ENCODE data around the gene CEP72. TPM values are rescaled to one million over a fixed set of nuclear protein-coding genes. Genes with fewer than 3 reads are reported as not detected.

The CEP72 gene
- total RNA-seq, 1 donor = 3.3 TPM

- Histone ChIP-seq H3K4me2 (ENCODE audit: insufficient read depth, low read length) (no peak overlapping the region), H3K4me3 (ENCODE audit: insufficient read depth, low read length) (no peak overlapping the region), H3K4me1 (ENCODE audit: insufficient read depth, low read length) (peaks cover 9% of the 10 kb centered on the region), H3K79me2 (ENCODE audit: insufficient read depth, low read length) (no peaks in the 10 kb centered on the region), H3K9me3 (ENCODE audit: low read depth, low read length) (no peaks in the 10 kb centered on the region), H3K27me3 (ENCODE audit: insufficient read depth, low read length) (no peaks in the 10 kb centered on the region), H2AFZ (ENCODE audit: low read length) (no peak overlapping the region), H3K36me3 (ENCODE audit: insufficient read depth, low read length) (peaks cover 4% of the 10 kb centered on the region), H3K27ac (ENCODE audit: low read depth, low read length) (no peak overlapping the region), H4K20me1 (ENCODE audit: insufficient read depth, low read length) (no peaks in the 10 kb centered on the region)
- DNase-seq (ENCODE audit: insufficient read length, low spot score, missing footprints) = no peak
- TF ChIP-seq CTCF (IDR thresholded peaks at IDR 0.05; ENCODE audit: extremely low read depth, low read depth, low read length) = no peak
Observed at GRCh38 chr5:652773-653350, 40.7 kb downstream of the CEP72 start.

GRCh38 chr5:654071-654778, 42.1 kb downstream of the CEP72 start:
- no peak for DNase-seq (ENCODE audit: insufficient read length, low spot score, missing footprints)

GRCh38 chr5:655406-655805, 43.3 kb downstream of the CEP72 start:
- no peaks in the 10 kb centered on the region for H3K79me2 ChIP-seq (ENCODE audit: insufficient read depth, low read length)
- H3K4me3 ChIP-seq (ENCODE audit: insufficient read depth, low read length) = no peak overlapping the region
- H3K27me3 ChIP-seq (ENCODE audit: insufficient read depth, low read length) = no peaks in the 10 kb centered on the region
- H3K4me1 ChIP-seq (ENCODE audit: insufficient read depth, low read length) = peaks cover 14% of the 10 kb centered on the region
- H3K27ac ChIP-seq (ENCODE audit: low read depth, low read length) = no peak overlapping the region
- H3K4me2 ChIP-seq (ENCODE audit: insufficient read depth, low read length) = no peak overlapping the region
- no peaks in the 10 kb centered on the region for H3K9me3 ChIP-seq (ENCODE audit: low read depth, low read length)
- no peak for TF ChIP-seq CTCF (IDR thresholded peaks at IDR 0.05; ENCODE audit: extremely low read depth, low read depth, low read length)
- no peaks in the 10 kb centered on the region for H4K20me1 ChIP-seq (ENCODE audit: insufficient read depth, low read length)
- DNase-seq (ENCODE audit: insufficient read length, low spot score, missing footprints) = no peak
- H3K36me3 ChIP-seq (ENCODE audit: insufficient read depth, low read length) = peaks cover 4% of the 10 kb centered on the region
- no peak overlapping the region for H2AFZ ChIP-seq (ENCODE audit: low read length)

More at GRCh38 chr5:654071-654778, 42.1 kb downstream of the CEP72 start:
- H3K4me1 ChIP-seq (ENCODE audit: insufficient read depth, low read length) = peaks cover 14% of the 10 kb centered on the region
- no peak overlapping the region for H3K4me3 ChIP-seq (ENCODE audit: insufficient read depth, low read length)
- no peaks in the 10 kb centered on the region for H4K20me1 ChIP-seq (ENCODE audit: insufficient read depth, low read length)
- no peaks in the 10 kb centered on the region for H3K79me2 ChIP-seq (ENCODE audit: insufficient read depth, low read length)
- no peaks in the 10 kb centered on the region for H3K9me3 ChIP-seq (ENCODE audit: low read depth, low read length)
- H3K27ac ChIP-seq (ENCODE audit: low read depth, low read length) = no peak overlapping the region
- no peak overlapping the region for H3K4me2 ChIP-seq (ENCODE audit: insufficient read depth, low read length)
- H3K36me3 ChIP-seq (ENCODE audit: insufficient read depth, low read length) = peaks cover 4% of the 10 kb centered on the region
- no peak for TF ChIP-seq CTCF (IDR thresholded peaks at IDR 0.05; ENCODE audit: extremely low read depth, low read depth, low read length)
- H2AFZ ChIP-seq (ENCODE audit: low read length) = no peak overlapping the region
- H3K27me3 ChIP-seq (ENCODE audit: insufficient read depth, low read length) = no peaks in the 10 kb centered on the region

DNA sequence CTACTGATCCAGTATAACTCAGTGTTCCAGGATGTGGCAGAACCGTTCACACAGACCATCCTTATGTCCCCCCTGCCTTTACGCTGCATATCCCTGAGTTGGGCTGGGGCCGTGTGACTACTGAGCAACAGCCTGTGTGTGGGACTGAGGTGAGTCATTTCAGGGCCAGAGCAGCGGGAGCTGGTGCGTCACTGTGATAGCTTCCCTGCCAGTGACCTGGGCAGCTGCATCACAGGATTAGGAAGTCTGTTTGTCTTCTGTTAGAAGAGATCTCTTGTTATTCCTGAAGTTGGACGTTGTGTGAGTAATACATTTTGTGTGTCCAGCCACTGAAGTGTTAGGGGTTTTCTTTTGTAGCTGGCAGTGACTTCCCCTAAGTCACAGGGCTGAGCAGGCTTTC, 45.4 kb downstream of the CEP72 start:
- H2AFZ ChIP-seq (ENCODE audit: low read length) = peak overlapping the region; percentile 64
- TF ChIP-seq CTCF (IDR thresholded peaks at IDR 0.05; ENCODE audit: extremely low read depth, low read depth, low read length) = no peak
- peak overlapping the region; percentile 94 for H3K27ac ChIP-seq (ENCODE audit: low read depth, low read length)
- H3K4me3 ChIP-seq (ENCODE audit: insufficient read depth, low read length) = no peak overlapping the region
- H3K36me3 ChIP-seq (ENCODE audit: insufficient read depth, low read length) = peaks cover 7% of the 10 kb centered on the region
- peak; percentile 99 for DNase-seq (ENCODE audit: insufficient read length, low spot score, missing footprints)
- H3K27me3 ChIP-seq (ENCODE audit: insufficient read depth, low read length) = no peaks in the 10 kb centered on the region
- H4K20me1 ChIP-seq (ENCODE audit: insufficient read depth, low read length) = no peaks in the 10 kb centered on the region
- H3K9me3 ChIP-seq (ENCODE audit: low read depth, low read length) = no peaks in the 10 kb centered on the region
- peak overlapping the region; percentile 23 for H3K4me2 ChIP-seq (ENCODE audit: insufficient read depth, low read length)
- H3K4me1 ChIP-seq (ENCODE audit: insufficient read depth, low read length) = peaks cover 14% of the 10 kb centered on the region
- H3K79me2 ChIP-seq (ENCODE audit: insufficient read depth, low read length) = no peaks in the 10 kb centered on the region

Data from osteoblast (primary cell).